Activated CD8-positive, alpha-beta memory T cell treated with anti-CD3 and anti-CD28 coated beads for 1 hour (primary cell): ENCODE data around the gene TRMT112.
"Not testable (repeated sequence)": the region's sequence is repeated elsewhere in the genome, so short reads cannot be mapped to it uniquely, and the experiment has no call there.

ENCODE experiments used
- DNase-seq, 2 donors: peaks; one replicate each; pipeline ENCODE4 v3.0.0-alpha.2; 2020; ENCODE audit warnings: low read depth in 1 of 2; ENCODE audit errors: extremely low read depth in 1 of 2

TRMT112 gene

GRCh38 chr11:64331569-64332371 lies 14.4 kb upstream of the TRMT112 start:
- DNase-seq: peak in 1 of 2 donors; percentile 47

- no peak for DNase-seq
Observed at GRCh38 chr11:64330888-64331287, 13.5 kb upstream of the TRMT112 start.

- no peak for DNase-seq
Observed at GRCh38 chr11:64327993-64328392, 10.6 kb upstream of the TRMT112 start.

DNA sequence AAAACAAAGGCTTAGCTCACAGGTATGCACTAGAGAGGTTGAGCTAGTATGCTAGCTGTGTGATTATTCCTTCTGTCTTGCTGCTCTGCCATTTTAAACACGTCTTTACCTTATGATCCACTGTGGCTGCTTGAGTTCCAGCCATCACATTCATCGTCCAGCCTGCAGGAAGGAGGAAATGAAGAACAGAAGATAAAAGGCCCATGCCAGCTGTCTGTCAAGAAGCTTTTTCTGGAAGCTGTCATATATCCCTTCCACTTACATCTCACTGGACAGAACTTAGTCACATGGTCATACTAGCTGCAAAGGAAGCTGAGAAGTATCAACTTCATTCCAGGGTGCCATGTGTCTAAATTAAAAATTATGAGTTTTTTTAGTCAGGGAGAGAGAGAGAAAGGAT lies 10.0 kb upstream of the TRMT112 start:
- DNase-seq: no peak

- DNase-seq: no peak
Observed at GRCh38 chr11:64324692-64325469, 7.5 kb upstream of the TRMT112 start.

DNA sequence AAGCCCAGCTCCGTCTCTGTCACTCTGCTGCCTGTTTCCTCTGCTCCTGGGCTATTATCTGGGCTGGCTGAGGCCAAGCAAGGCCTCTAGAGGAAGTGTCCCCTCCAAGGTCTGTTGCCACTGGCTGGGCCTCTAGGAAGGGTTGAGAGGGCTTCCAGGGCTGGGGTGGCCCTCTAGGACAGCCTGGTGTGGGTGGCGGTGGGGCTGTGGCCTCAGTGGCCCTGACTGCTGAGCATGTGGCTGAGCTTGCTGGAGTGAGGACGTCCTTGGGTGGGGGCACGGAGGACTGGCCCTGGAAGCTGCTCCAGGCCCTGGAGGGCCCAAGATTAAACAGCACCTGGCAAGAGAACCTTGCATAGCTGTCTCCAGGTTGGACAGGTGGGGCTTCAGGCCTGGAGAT lies 6.6 kb upstream of the TRMT112 start:
- DNase-seq: not testable (repeated sequence)

- no peak for DNase-seq
Observed at GRCh38 chr11:64323373-64323772, 6.0 kb upstream of the TRMT112 start.

DNA sequence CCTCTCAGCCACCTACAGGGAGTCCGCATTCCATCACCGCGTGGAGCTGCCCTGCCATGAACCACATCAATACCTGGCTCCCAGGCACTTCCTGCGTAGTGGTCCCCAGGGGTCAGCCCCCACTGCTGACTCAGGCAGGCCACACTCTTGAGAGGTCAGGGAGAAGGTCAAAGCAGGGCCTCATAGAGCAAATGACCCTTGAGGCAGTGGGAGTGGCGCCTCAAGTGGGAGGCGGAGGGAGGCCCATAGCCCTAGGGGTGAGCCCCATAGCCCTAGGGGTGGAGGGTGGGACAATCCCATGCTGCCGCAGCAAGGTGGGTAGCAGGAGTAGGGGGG lies 5.5 kb upstream of the TRMT112 start:
- no peak for DNase-seq

DNA sequence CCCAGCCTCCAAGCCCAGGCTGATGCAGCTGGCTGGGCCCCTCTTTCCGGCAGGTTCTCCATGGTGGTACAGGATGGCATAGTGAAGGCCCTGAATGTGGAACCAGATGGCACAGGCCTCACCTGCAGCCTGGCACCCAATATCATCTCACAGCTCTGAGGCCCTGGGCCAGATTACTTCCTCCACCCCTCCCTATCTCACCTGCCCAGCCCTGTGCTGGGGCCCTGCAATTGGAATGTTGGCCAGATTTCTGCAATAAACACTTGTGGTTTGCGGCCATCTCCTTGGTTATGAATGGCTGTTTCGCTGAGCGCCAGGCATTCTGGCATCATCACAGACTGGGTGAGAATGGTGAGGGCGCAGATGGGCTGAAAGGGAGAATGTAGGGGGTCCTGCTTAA lies 4.2 kb upstream of the TRMT112 start:
- no peak for DNase-seq

DNA sequence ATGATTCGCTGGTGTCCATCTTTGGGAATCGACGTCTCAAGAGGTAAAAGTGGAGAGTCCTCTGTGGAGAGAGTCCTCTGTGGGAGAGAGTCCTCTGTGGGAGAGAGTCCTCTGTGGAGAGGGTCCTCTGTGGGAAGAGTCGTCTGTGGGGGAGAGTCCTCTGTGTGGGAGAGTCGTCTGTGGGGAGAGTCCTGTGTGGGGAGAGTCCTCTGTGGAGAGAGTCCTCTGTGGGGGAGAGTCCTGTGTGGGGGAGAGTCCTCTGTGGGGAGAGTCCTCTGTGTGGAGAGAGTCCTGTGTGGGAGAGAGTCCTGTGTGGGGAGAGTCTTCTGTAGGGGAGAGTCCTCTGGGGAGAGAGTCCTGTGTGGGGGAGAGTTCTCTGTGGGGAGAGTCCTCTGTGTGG lies 3.7 kb upstream of the TRMT112 start:
- no peak for DNase-seq

GRCh38 chr11:64320556-64320955 lies 3.2 kb upstream of the TRMT112 start:
- DNase-seq: no peak

DNA sequence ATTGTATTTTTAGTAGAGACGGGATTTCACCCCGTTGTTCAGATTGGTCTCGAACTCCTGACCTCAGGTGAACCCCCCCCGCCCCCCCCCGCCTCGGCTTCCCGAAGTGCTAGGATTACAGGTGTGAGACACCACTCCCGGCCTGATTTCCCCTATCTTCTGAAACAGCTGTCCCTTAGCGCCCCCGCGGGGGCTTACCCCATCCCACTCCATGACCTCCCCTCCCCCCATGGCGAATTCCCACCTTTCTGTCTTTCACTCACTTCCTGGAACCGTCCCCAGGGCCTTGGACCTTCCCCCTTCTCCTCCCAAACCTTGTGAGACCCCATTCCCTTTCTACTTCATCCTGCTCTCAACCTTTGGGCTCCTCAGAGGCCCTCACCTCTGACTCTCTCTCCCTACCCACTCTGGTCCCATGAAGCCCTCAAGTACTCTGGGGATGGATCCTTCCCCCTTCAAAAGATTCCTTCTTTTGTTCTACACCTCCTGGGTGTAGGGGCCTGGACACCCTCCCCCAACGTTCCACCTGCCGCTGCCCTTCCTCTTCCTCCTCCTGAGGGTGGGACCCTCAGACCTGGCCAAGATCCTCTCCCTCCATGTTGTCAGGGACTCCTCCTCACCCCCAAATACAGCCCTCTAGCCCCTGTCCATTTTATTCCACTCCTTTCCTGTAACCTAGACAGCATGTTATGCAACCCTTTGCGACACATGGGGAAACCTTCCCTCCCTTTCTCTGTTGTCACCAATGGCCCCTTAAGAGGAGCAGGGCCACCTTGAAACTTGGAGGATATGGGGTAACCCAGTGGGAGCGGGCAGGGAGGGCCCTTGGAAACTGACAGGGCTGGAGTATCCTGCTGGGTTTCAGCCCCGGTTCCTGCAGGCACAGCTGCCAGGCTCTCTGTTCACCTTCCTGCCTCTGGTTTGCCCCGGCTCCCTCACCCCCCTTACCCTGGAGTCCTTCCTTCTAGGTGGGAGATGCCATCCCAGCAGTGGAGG lies 1.7 kb upstream of the TRMT112 start:
- DNase-seq: no peak

GRCh38 chr11:64317961-64318765 lies 804 bp upstream of the TRMT112 start, which contains the start of gene PRDX5:
Gene PRDX5, plus strand, starts transcription at chr11:64318121. Its CDS starts 95 bp downstream, at chr11:64318216.
- DNase-seq: peak; percentile 84 to 85

DNA sequence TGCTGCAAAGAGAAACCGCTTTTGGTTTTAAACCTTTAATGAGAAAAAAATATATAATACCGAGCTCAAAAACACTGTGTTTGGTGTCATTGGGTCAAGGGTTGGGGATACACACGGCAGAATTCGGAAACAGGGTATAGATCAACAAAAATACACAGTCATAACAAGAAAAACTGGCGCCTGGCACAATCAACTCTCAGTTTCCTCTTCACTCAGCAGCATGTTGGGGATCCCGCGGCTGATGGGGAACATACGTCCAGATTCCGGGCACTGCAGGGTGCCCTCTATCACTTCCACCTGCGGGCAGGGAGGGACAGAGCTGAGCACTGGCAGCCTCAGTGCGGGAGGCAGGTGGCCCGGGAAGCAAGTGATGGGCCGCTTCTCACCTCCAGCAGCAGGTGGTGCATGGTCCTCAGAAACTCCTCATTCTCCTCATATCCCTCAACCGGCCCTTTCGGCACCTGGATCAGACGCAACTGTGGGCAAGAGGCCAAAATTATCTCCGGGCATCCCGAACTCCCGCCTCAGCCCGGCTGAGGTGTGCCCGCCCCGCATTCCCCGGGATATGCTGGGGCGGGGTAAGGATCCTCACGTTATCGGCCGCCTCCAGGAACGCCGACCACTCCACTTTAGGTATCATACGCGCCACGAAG lies 561 bp downstream of the TRMT112 start:
- DNase-seq: no peak

- not testable (repeated sequence) for DNase-seq
Observed at GRCh38 chr11:64315667-64316526, 1.5 kb downstream of the TRMT112 start.

DNA sequence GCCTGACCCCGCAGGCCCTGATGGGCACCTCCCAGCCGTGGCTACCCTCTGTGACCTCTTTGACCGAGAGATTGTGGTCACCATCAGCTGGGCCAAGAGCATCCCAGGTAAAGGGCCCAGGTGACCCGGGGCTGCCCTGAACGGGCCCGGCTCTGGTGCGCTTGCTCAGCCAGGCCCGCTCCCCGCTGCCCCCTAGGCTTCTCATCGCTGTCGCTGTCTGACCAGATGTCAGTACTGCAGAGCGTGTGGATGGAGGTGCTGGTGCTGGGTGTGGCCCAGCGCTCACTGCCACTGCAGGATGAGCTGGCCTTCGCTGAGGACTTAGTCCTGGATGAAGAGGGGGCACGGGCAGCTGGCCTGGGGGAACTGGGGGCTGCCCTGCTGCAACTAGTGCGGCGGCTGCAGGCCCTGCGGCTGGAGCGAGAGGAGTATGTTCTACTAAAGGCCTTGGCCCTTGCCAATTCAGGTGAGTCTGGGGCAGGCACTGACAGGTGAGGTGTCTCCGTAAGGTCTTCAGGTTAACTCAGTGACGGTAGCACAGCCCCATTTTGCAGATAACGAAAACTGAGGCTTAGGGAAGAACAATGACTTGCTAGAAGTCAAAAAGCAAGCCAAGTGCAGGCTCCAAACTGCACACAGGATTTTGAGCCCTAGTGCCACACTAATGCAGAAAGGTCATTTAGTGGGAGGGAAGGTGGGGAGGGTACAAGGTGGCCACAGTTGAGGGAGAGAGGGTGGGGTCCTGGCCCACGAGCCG lies 2.4 kb downstream of the TRMT112 start:
- DNase-seq: no peak

DNA sequence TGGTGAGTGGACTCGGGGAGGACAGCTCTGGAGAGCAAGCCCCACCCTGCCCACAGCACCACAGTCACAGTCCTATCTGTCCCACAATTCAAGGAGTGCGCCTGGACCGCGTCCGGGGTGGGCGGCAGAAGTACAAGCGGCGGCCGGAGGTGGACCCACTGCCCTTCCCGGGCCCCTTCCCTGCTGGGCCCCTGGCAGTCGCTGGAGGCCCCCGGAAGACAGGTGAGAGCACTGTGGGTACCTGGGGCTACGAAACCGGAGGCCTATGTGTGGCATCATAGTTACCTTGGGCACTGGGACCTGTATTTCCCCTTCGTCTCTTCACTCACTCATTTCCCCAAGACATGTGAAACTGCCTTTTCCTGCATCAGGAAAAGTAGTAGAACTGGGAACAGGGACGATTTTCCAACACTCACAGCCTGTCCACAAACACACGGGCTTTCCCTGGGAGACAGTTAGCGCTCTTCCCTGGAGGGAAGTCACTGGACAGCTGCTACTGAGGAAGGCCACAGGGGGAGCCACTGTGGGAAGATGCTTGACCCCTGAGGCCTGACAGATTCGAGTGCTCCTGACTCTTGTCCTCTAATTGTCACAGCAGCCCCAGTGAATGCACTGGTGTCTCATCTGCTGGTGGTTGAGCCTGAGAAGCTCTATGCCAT lies 3.1 kb downstream of the TRMT112 start:
- no peak for DNase-seq
